GOT3 (cell line): ENCODE measurements around the gene CCDC6.
"Not testable (repeated sequence)": the region's sequence is repeated elsewhere in the genome, so short reads cannot be mapped to it uniquely, and the experiment has no call there.

Source experiments
- DNase-seq: peaks from one replicate; lab custom pipeline; 2025; ENCODE audit warnings: mixed read lengths; lab: John Stamatoyannopoulos, UW

CCDC6 gene

DNA sequence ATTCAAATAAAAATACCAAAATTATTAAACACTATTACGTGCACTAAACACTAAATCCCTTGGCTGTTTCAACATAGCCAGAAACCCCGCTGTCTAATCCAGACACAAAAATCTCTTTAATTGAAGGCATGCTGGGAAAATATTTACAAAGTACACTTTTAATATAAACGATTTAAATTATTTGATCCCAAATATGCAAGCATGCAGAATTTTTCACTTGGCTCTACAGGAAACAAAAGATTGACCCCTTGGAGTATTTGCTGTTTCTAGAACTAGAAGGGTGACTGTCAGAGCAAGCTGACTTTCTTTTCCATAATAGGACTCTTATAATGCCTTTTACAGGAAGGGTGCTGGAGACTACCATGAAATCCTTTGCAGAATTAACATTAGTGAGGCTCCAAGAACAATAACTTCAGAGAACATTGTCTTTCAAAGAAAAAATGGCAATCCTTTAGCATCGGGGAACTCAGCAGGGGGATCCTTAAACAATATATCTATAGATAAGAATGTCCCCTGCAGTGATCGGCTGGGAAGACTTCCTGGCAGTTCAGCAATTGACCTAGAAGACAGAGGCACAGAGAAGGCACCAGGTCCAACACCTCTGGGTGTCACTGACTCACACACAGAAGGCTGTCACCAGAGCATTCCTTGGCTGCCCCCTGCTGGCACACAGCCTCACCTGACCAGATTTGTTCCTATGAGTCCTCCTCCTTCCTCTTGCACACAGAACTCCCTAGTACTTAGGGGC lies 97.3 kb downstream of the CCDC6 start:
- DNase-seq, result no peak

DNA sequence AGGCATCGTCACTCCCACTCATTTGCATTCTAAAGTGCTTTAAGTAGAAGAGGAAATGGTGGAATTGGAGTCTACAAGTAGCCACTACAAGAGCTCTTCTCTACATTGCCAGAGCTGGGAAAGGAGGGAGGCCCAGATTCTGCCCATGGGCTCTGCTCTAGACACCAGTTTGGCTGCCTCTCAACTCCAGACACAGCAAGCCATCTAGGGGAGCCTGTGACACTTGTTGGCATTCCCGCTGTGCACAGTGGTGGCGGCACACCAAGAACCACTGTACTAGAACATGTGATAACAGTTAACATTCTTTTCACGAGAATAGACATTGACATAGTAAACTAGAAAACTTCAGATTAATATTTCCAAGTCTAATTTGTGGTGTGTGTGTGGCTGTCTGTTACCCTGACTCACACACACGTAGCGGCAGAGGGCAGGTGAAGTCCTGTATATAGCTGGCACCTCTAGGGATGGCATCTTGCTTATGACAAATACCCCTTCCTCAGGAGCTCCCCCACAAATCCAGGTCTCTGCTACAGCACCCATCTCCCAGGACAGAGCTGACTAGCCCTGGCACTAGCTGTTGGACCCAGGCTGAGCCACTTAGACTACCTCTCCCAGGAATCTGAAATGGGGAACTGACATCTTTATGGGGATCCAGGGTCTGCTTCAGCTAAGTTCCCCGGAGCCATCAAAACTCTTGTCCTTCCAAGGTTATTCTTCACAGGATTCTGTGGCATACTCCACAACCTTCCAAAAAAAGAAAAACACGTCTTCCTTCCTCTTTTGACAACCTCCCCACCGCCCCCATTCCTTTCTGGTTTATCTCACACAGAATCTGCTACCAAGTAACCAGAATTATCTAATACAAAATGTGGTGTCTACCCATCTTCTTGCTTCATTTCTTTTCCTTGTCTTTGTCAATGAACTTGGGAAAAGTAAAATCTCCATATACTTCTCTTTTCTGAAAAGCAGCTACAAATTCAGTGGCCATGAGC lies 98.4 kb downstream of the CCDC6 start:
- no peak for DNase-seq

- DNase-seq, result no peak
Observed at GRCh38 chr10:59805014-59805413, 101.3 kb downstream of the CCDC6 start.

DNA sequence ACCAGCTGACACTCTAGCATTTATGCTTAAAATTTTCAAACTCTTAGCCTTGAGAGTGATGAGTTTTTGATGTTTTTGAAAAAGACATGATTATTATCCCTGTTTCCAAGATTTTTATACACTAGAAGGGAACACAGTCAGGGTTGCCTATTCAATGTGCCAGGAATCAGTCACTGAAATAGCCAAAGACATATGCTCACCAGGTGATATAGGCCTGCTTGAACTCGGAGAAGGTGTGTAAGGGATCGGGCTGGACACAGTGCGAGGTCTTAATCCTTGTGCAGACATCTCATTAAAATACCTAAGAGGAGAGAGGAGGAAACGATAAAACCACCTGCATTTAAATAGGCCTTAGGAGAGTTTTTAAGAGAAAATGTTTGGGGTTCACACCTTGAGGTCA lies 102.1 kb downstream of the CCDC6 start:
- DNase-seq, result no peak

GRCh38 chr10:59803714-59804113 lies 102.6 kb downstream of the CCDC6 start:
- DNase-seq, result no peak

- DNase-seq, result no peak
Observed at GRCh38 chr10:59801171-59801570, 105.2 kb downstream of the CCDC6 start.

DNA sequence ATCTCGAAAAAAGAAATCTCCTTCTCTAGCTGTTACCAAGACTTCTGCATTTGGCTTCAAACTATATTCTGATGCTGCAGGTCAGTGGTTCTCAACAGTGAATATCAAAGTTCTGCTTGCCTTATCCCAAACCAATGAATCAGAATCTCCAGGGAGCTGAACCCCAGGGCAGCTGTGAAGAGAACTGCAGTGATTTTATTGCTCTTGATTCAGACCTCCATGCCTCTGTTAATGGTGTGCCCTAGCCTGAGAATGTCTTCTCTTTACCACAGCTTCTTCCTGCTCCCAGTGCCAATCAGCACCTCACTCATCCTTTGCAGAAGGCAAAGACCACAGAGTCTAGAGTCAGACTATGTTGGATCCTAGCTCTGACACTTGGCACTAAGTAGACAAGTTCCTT lies 106.9 kb downstream of the CCDC6 start:
- DNase-seq, result no peak

GRCh38 chr10:59793919-59794318 lies 112.4 kb downstream of the CCDC6 start:
- no peak for DNase-seq

DNA sequence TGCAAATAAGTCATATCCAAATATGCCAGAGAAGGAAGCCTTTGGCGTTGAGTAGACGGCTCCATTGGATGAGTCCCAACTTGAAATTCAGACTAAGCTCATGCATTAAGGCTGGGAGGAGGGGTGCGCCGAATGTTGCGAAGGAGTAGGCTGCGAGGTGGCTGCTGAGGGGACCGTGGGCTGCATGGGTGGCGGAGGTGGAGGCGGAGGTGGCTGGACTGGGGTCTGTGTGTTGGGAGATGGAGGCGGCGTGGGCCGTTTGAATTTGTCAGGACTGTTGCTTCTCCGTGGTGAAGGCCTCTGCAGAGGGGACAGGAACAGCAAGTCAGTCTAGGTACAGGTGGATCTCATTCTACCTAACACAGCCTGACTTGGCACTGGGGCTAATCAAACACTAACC lies 113.5 kb downstream of the CCDC6 start:
- DNase-seq, result no peak

GRCh38 chr10:59791601-59792000 lies 114.8 kb downstream of the CCDC6 start:
- DNase-seq, result no peak

GRCh38 chr10:59790080-59790479 lies 116.3 kb downstream of the CCDC6 start:
- DNase-seq, result not testable (repeated sequence)

- DNase-seq, result not testable (repeated sequence)
Observed at GRCh38 chr10:59788914-59789313, 117.4 kb downstream of the CCDC6 start.

GRCh38 chr10:59787032-59787431 lies 119.3 kb downstream of the CCDC6 start:
- not testable (repeated sequence) for DNase-seq

DNA sequence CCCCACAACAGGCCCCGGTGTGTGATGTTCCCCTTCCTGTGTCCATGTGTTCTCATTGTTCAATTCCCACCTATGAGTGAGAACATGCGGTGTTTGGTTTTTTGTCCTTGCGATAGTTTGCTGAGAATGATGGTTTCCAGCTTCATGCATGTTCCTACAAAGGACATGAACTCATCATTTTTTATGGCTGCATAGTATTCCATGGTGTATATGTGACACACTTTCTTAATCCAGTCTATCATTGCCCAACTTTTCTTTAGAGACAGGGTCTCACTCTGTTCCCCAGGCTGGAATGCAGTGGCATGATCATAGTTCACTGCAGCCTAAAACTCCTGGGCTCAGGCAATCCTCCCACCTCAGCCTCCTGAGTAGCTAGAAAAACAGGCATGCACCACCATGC lies 120.9 kb downstream of the CCDC6 start:
- not testable (repeated sequence) for DNase-seq

DNA sequence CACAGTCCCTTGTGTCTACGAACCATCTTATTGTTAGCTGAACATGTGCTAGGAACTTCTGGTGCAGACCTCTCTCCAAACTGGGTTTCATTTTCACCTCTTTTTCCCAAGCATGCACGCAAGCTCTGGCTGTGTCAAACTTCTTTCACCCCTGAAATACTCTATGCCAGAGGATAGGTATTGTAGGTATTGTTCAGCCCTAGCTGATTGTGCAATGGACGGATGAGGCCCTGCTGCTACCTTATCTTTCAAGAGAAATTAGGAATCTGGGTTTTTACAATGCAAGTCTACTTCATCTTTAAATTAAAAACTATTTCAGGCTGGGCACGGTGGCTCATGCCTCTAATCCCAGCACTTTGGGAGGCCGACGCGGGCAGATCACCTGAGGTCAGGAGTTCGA lies 124.8 kb downstream of the CCDC6 start:
- no peak for DNase-seq

GRCh38 chr10:59779756-59780533 lies 126.4 kb downstream of the CCDC6 start:
- no peak for DNase-seq

DNA sequence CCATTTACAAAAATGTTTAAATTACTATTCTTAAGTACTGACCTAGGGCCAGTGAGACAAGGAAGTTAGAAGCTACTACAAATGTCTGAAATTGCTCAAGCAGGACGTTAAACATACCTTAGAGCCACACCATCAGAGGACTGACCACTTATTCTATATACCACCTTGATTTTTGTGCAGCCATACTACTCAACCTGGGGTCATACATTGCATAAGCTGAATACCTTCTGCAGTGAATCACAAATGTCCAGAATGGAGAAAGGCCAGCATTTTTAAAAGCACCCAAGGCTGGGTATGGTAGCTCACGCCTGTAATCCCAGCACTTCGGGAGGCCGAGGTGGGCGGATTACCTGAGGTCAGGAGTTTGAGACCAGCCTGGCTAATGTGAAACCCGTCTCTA lies 131.9 kb downstream of the CCDC6 start:
- DNase-seq, result no peak

- DNase-seq, result no peak
Observed at GRCh38 chr10:59773088-59773487, 133.3 kb downstream of the CCDC6 start.

DNA sequence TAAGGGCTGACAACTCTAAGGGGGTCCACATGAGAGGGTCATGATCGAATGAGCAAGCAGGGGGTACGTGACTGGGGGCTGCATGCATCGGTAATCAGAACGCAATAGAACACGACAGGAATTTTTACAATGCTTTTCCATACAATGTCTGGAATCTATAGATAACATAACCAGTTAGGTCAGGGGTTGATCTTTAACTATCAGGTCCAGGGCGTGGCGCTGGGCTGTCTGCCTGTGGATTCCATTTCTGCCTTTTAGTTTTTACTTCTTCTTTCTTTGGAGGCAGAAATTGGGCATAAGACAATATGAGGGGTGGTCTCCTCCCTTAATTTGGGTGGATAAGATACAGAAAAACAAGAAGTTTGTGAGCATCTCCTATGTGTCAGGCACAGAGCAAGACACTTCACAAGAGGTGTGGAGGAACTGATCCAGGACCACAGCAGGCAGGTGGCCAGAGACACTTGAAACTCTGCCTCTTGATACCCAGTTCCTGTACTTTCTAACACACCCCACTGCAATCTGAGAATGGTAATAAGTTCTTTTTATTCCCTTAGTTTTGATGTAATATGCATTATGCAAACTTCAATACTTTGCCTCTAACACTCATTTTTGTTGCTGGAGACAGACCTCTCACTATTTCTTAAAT lies 135.1 kb downstream of the CCDC6 start:
- no peak for DNase-seq

DNA sequence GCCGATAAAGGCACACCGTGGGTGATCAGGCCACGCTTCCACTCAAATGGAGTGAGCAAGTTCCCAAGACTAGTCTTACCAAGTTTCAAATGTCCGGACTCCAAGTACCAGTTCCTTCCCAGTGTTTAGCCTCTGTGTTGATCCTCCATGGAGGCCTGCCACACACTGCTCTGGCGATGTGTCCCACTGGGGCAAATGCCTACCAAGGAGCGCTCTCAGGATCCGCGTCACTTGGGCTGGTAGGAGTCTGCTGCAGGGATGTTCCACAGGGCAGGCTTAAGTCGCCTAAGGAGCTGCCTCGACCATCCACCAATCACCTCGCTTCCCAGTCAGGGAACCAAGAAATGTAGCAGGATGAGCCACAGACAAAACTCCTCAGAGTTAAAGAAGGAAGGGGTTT lies 135.7 kb downstream of the CCDC6 start:
- no peak for DNase-seq

DNA sequence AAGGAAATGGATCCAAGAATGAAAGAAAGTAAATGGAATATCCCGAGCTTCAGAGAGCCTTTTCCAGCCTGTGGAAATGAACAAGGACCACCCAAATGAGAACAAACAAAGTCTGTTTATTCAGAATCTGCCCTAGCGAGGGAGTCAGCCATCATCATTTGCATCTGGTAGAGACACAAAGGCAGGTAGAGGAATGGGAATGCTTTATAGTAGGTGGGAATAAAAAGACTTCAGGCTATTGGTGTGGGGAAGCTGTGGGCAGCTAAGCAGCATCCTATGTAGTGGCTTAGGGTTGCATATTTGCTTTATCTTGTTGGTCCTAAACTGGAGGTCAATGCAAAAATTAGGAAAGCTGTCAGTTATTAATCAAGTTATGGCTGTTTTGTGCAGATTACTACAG lies 143.9 kb downstream of the CCDC6 start:
- no peak for DNase-seq

DNA sequence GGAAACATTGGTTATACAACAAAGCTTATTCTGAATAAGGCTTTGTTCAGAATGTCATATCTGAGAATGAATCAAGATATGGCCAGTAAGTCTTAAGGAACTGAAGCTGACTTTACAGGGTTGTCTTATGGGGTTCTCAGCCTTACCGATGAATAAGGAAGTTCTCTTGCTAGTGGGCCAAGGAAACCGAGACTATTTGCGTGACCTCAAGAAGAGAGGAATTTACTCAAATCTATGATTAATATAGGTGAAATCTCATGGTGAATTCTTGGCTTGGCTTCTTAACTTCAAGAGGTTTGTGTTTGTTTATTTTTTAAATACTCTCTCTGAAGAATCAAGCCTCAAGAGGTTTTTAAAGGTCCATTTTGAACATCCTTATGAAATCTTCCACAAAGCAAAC lies 148.4 kb downstream of the CCDC6 start:
- DNase-seq, result no peak
